Measurements from ENCODE around the gene COL26A1.
"Not testable (repeated sequence)": the region's sequence is repeated elsewhere in the genome, so short reads cannot be mapped to it uniquely, and the experiment has no call there.

Gene COL26A1

DNA sequence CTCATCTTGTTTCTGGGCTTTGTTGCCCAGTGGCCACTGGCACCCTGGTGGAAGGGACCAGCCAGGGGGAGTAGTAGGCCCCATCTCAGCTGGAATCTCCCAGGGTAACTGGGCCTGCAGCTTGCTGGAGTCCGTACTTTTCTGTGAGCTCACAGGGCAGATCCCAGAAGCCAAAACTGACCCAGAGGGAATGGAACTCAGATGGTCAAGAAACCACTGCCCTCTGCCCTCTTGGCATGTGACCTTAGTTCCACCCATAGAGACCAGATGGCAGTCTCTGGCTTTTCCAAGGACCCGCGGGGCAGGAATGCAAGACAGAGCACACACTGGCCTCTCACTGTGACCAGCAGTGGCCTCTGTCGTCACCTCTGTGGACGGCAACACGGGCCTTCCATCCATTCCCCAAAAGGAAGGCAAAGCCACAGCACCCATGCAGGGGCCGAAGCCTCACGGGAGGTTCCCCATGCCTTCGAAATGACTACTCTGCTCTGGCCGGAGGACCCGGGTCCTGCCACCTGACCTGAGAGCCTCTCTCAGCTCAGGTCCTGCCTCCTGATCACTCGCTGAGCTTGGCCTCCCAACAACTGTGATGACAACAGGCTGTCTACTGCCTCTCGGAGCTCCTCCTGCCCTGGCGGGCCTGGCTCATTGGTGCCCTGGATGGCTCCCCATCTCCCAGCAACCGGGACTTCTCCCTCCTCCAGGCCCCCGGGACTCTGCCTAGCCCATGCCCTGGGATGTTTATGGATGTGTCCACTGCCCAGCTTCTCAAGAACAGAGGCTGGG is 236.5 kb downstream of the COL26A1 start:
- H3K27ac ChIP-seq, result peak overlapping the region; percentile 62
- DNase-seq, result peak; percentile 22
- H3K4me3 ChIP-seq (ENCODE audit: low read depth, low read length), result no peak overlapping the region
- TF ChIP-seq, protein P1, sequence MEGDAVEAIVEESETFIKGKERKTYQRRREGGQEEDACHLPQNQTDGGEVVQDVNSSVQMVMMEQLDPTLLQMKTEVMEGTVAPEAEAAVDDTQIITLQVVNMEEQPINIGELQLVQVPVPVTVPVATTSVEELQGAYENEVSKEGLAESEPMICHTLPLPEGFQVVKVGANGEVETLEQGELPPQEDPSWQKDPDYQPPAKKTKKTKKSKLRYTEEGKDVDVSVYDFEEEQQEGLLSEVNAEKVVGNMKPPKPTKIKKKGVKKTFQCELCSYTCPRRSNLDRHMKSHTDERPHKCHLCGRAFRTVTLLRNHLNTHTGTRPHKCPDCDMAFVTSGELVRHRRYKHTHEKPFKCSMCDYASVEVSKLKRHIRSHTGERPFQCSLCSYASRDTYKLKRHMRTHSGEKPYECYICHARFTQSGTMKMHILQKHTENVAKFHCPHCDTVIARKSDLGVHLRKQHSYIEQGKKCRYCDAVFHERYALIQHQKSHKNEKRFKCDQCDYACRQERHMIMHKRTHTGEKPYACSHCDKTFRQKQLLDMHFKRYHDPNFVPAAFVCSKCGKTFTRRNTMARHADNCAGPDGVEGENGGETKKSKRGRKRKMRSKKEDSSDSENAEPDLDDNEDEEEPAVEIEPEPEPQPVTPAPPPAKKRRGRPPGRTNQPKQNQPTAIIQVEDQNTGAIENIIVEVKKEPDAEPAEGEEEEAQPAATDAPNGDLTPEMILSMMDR (IDR thresholded peaks at IDR 0.05; ENCODE audit: low read depth, low read length), result no peak
- H3K9me3 ChIP-seq (ENCODE audit: severe bottlenecking), result no peaks in the 10 kb centered on the region
- H3K27me3 ChIP-seq (ENCODE audit: insufficient read depth, low read depth, severe bottlenecking), result no peaks in the 10 kb centered on the region
- H3K36me3 ChIP-seq, result no peaks in the 10 kb centered on the region

DNA sequence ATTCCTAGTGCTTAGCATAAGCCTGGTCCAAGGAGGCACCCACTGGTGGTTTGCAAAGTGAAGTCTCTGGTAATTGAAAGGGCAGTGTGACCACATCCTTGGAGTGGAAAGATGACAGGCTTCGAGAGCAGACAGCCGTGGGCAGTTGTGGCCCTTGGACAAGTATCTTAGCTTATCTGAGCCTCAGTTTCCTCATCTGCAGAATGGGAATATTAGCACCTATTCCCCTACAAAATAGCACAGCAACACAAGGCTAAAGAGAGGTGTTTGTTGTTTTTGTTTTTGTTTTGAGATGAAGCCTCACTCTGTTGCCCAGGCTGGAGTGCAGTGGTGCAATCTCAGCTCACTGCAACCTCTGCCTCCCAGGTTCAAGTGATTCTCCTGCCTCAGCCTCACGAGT is 237.1 kb downstream of the COL26A1 start:
- Histone ChIP-seq H3K4me3 (ENCODE audit: low read depth, low read length) (no peak overlapping the region), H3K9me3 (ENCODE audit: severe bottlenecking) (no peaks in the 10 kb centered on the region), H3K27ac (no peak overlapping the region), H3K27me3 (ENCODE audit: insufficient read depth, low read depth, severe bottlenecking) (no peaks in the 10 kb centered on the region), H3K36me3 (no peaks in the 10 kb centered on the region)
- no peak for DNase-seq
- TF ChIP-seq, protein P1 (IDR thresholded peaks at IDR 0.05; ENCODE audit: low read depth, low read length), result no peak

DNA sequence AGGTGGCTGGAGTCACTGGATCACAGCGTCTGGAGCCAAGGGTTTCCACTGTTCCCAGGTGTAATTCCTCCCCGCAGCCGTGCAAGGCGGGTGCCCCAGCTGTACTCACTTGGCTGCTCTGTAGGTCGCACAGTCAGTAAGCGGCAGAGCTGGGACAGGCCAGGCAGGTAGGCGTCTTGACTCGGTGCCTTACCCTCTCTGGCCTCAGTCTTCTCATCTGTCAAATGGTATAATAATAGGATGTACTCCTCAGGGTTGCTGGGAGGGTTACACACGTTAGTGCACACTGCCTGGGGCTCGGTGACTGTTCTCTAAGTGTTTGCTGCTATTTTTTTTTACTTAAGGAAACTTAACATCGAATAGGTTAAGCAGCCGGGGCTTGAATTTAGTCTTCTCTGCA is 239.4 kb downstream of the COL26A1 start:
- no peak overlapping the region for H3K4me3 ChIP-seq (ENCODE audit: low read depth, low read length)
- TF ChIP-seq, protein P1 (IDR thresholded peaks at IDR 0.05; ENCODE audit: low read depth, low read length), result no peak

DNA sequence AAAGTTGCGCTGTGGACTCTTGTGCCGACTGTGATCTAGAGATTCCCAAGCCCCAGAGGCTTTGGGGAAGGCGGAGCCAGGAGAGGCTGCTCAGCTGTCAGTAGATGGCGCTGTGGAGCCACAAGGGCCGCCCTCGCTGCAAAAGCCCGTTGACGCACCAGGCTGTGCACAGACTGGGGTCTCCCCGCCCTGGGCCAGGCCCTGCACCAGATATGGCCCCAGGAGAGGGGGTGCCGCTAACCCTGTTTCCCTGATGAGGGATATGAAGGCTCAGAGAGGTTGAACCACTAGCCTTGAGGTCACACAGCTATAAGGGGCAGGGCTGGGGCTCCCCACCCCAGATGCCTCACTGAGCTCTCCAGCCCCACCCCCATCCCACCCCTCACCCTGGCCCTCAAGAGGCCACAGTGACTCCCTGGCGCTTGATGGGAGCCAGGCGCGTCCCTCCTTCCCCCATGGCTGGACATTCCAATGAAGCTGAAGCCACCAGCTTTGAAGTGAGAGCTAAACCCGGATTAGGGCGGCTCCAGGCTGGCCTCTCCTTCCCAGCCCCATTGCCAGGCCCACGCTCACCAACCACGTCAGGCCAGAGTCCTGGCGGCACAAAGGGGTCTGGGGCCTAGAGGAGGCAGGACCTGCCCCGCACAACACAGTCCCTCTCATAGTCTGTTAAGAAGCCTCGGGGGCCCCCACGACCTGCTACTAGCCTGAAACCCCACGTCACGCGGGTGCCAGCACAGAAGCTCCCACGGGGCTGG is 240.0 kb downstream of the COL26A1 start:
- peak overlapping the region; percentile 60 for H3K27ac ChIP-seq
- H3K27me3 ChIP-seq (ENCODE audit: insufficient read depth, low read depth, severe bottlenecking), result no peaks in the 10 kb centered on the region
- peak; percentile 89 for DNase-seq
- H3K4me3 ChIP-seq (ENCODE audit: low read depth, low read length), result no peak overlapping the region; the same call in 1 of the 2 replicates
- TF ChIP-seq, protein P1 (IDR thresholded peaks at IDR 0.05; ENCODE audit: low read depth, low read length), result peak; percentile 96
- no peaks in the 10 kb centered on the region for H3K36me3 ChIP-seq
- no peaks in the 10 kb centered on the region for H3K9me3 ChIP-seq (ENCODE audit: severe bottlenecking)

More for the DNA sequence above, 239.4 kb downstream of the COL26A1 start:
- Histone ChIP-seq H3K27me3 (ENCODE audit: insufficient read depth, low read depth, severe bottlenecking) (no peaks in the 10 kb centered on the region), H3K36me3 (no peaks in the 10 kb centered on the region), H3K9me3 (ENCODE audit: severe bottlenecking) (no peaks in the 10 kb centered on the region), H3K27ac (no peak overlapping the region)
- no peak for DNase-seq

DNA sequence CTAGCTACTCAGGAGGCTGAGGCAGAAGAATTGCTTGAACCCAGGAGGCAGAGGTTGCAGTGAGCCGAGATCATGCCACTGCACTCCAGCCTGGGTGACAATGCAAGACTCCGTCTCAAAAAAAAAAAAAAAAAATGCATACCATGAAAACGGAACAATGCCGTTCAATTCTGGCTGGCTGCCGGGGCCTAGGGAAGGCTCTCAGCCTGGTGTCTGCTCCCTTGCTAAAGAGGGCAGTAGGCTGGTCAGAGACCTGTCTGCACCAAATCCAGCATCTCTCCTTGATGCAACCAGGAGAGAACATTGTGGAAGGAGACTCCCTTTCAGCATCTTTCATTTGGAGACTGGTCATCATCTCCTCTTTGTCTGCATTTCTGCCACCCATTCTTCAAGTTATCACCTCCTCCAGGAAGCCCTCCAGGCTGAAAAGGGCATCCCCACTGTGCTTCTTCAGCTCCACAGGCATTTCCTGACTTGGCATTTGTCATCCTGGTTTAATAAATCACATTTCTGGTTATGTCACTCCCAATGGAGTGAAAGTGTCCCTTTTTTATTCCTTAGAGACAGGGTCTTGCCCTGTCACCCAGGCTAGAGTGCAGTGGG is 241.8 kb downstream of the COL26A1 start:
- H3K4me3 ChIP-seq (ENCODE audit: low read depth, low read length), result no peak overlapping the region
- H3K27me3 ChIP-seq (ENCODE audit: insufficient read depth, low read depth, severe bottlenecking), result no peaks in the 10 kb centered on the region
- H3K36me3 ChIP-seq, result no peaks in the 10 kb centered on the region
- DNase-seq, result no peak
- H3K9me3 ChIP-seq (ENCODE audit: severe bottlenecking), result no peaks in the 10 kb centered on the region
- H3K27ac ChIP-seq, result no peak overlapping the region
- TF ChIP-seq, protein P1 (IDR thresholded peaks at IDR 0.05; ENCODE audit: low read depth, low read length), result no peak

DNA sequence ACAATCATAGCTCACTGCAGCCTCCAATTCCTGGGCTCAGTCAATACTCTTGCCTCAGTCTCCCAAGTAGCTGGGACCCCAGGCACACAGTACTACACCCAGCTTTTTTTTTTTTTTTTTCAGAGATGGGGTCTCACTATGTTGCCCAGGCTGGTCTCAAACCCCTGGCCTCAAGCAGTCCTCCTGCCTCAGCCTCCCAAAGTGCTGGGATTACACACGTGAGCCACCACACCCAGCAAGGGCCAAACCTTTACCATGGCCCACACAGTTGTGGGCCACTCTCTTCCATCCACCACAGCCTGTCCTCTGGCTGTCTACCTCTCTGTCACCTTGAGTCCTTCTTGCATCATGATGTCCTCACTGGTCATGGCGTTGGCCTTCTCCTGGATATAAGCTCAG is 242.3 kb downstream of the COL26A1 start:
- H3K4me3 ChIP-seq (ENCODE audit: low read depth, low read length); H3K27ac ChIP-seq; H3K36me3 ChIP-seq; H3K9me3 ChIP-seq (ENCODE audit: severe bottlenecking); DNase-seq; H3K27me3 ChIP-seq (ENCODE audit: insufficient read depth, low read depth, severe bottlenecking): not testable (repeated sequence)

Measured in WERI-Rb-1 (cell line).